ENCODE results near the gene HOXB5. TPM values are rescaled to one million over a fixed set of nuclear protein-coding genes. Genes with fewer than 3 reads are reported as not detected.
A peak's percentile ranks its signal among the peaks of the same experiment; 100 is the strongest.

HOXB5 gene
- total RNA-seq, 1 donor from 2014 or later, result not detected

GRCh38 chr17:48611681-48612455 lies 18.3 kb upstream of the HOXB5 start:
- Histone ChIP-seq H3K27me3 (peaks cover 100% of the 10 kb centered on the region), H3K9me3 (ENCODE audit: low read depth) (no peaks in the 10 kb centered on the region), H3K79me2 (ENCODE audit: low read depth) (no peaks in the 10 kb centered on the region), H4K20me1 (ENCODE audit: low read depth) (peaks cover 95% of the 10 kb centered on the region), H3K4me2 (no peak overlapping the region), H3F3A (ENCODE audit: low read depth) (peaks cover 9% of the 10 kb centered on the region), H3K4me1 (no peaks in the 10 kb centered on the region), H2AFZ (replicated peaks) (no peak overlapping the region), H3K9ac (no peak overlapping the region), H3K36me3 (no peaks in the 10 kb centered on the region), H3K4me3 (no peak overlapping the region), H3K27ac (no peak overlapping the region)
- Mint-ChIP-seq H3K27me3 (ENCODE audit: insufficient read depth, low read depth) (peaks cover 92% of the 10 kb centered on the region), H3K4me1 (peaks cover 11% of the 10 kb centered on the region), H3K36me3 (no peaks in the 10 kb centered on the region), H3K9me3 (peaks cover 3% of the 10 kb centered on the region), H3K27ac (no peak overlapping the region), H3K4me3 (no peak overlapping the region)
- peak; percentile 51 for DNase-seq (ENCODE audit: low spot score)
- peak; percentile 81 for TF ChIP-seq EZH2 (IDR thresholded peaks at IDR 0.05)
- peak; percentile 23 for TF ChIP-seq EZH2phosphoT487 (IDR thresholded peaks at IDR 0.05)
- no peak for TF ChIP-seq CTCF (IDR thresholded peaks at IDR 0.05)

DNA sequence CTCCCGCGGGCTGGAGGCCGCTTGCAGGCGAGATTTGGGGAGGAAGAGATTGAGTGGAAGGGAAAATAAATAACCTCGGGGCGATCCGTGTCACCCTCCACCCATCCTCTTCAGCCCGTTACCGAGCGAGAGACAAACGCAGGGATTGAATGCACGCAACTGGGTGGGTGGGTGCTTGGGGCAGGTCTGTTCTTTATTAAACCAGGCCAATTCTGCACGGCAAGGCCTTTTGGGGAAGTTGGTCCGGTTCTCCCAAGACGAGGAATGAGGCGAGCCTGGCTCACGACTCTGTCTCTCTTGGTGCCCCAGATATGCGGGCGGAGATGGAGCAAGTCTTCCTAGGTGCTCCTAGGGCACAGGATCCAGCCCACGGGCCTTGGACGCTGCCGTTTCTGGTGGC lies 17.6 kb upstream of the HOXB5 start:
- peak overlapping the region; percentile 34 for H3K4me3 Mint-ChIP-seq
- H3K4me2 ChIP-seq, result no peak overlapping the region
- H3K9ac ChIP-seq, result no peak overlapping the region
- H3K27me3 Mint-ChIP-seq (ENCODE audit: insufficient read depth, low read depth), result peaks cover 92% of the 10 kb centered on the region
- H3K4me1 ChIP-seq, result no peaks in the 10 kb centered on the region
- no peaks in the 10 kb centered on the region for H3K9me3 ChIP-seq (ENCODE audit: low read depth)
- no peak overlapping the region for H3K27ac Mint-ChIP-seq
- no peak overlapping the region for H2AFZ ChIP-seq (replicated peaks)
- no peaks in the 10 kb centered on the region for H3K79me2 ChIP-seq (ENCODE audit: low read depth)
- peaks cover 11% of the 10 kb centered on the region for H3K4me1 Mint-ChIP-seq
- no peaks in the 10 kb centered on the region for H3K36me3 Mint-ChIP-seq
- H3K27me3 ChIP-seq, result peaks cover 100% of the 10 kb centered on the region
- H3K4me3 ChIP-seq, result peak overlapping the region; percentile 3
- peaks cover 9% of the 10 kb centered on the region for H3F3A ChIP-seq (ENCODE audit: low read depth)
- no peak for TF ChIP-seq EZH2phosphoT487 (IDR thresholded peaks at IDR 0.05)
- no peak for TF ChIP-seq CTCF (IDR thresholded peaks at IDR 0.05)
- TF ChIP-seq EZH2 (IDR thresholded peaks at IDR 0.05), result no peak
- H3K9me3 Mint-ChIP-seq, result peaks cover 3% of the 10 kb centered on the region
- DNase-seq (ENCODE audit: low spot score), result no peak
- no peaks in the 10 kb centered on the region for H3K36me3 ChIP-seq
- H3K27ac ChIP-seq, result no peak overlapping the region
- peaks cover 95% of the 10 kb centered on the region for H4K20me1 ChIP-seq (ENCODE audit: low read depth)

DNA sequence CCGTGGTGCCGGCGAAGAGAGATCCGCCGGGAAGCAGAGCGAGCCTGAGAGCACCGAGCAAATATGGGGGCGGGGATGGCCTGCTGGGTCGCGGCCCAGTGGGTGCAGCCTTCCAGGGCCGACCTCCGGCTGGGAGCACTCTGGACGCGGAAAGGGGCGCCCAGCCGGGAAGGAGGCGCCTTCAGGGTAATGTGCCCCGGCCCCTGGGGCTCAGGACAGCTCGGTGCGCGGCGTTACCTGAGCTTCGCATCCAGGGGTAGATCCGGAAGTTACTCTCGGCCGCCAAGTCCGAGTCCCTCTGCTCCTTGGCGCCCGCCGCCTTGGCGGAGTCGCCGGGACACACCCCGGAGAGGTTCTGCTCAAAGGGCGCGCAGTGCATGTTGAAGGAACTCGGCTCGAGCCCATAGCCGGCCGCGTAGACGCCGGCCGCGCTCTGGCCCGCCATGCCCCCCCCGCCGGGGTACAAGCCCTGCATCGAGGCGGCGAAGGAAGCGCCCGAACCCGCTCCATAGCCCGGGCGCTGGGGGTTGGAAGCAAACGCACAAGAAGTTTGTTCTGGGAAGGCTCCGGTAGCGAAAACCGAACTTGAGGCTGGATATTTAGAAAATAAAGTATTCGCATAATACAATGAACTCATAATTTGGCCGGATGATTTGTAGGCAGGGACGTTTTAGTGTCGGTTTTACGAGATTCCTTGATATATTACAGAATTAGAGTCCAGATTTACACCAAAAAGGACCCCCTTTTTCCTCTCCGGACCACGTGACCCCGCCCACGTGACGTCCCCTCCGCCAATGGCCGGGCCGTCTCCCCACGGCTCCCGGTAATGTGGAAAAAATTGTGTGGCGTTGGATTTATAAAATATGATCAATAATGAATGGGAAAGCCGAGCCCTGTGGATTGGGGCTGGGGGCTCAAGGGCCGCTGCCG lies 17.0 kb upstream of the HOXB5 start, which contains the start of gene HOXB7:
TSS of gene HOXB7 (minus strand) at position 736 of the 930 bp plus-strand sequence. CDS start at position 637, 99 bp downstream.
- H2AFZ ChIP-seq (replicated peaks), result no peak within 1 kb of the TSS
- H3F3A ChIP-seq (ENCODE audit: low read depth), result peaks cover 9% of the 10 kb centered on the region
- Mint-ChIP-seq H3K27me3 (ENCODE audit: insufficient read depth, low read depth) (peaks cover 92% of the 10 kb centered on the region), H3K4me3 (peak within 1 kb of the TSS; percentile 34), H3K4me1 (peaks cover 11% of the 10 kb centered on the region), H3K27ac (no peak within 1 kb of the TSS), H3K36me3 (no peaks in the 10 kb centered on the region), H3K9me3 (peaks cover 3% of the 10 kb centered on the region)
- no peak for DNase-seq (ENCODE audit: low spot score)
- TF ChIP-seq EZH2 (IDR thresholded peaks at IDR 0.05) (peak; percentile 100), EZH2phosphoT487 (IDR thresholded peaks at IDR 0.05) (peak; percentile 99), CTCF (IDR thresholded peaks at IDR 0.05) (no peak)
- peak within 1 kb of the TSS; percentile 3 for H3K4me3 ChIP-seq
- peak within 1 kb of the TSS; percentile 3 for H3K4me2 ChIP-seq
- H4K20me1 ChIP-seq (ENCODE audit: low read depth), result peaks cover 94% of the 10 kb centered on the region
- peaks cover 100% of the 10 kb centered on the region for H3K27me3 ChIP-seq
- no peaks in the 10 kb centered on the region for H3K79me2 ChIP-seq (ENCODE audit: low read depth)
- no peak within 1 kb of the TSS for H3K27ac ChIP-seq
- H3K36me3 ChIP-seq, result no peaks in the 10 kb centered on the region
- H3K9ac ChIP-seq, result no peak within 1 kb of the TSS
- no peaks in the 10 kb centered on the region for H3K4me1 ChIP-seq
- no peaks in the 10 kb centered on the region for H3K9me3 ChIP-seq (ENCODE audit: low read depth)
